ENCODE measurements around the gene GALNT12. TPM values are rescaled to one million over a fixed set of nuclear protein-coding genes. Genes with fewer than 3 reads are reported as not detected.
A peak's percentile ranks its signal among the peaks of the same experiment; 100 is the strongest.

The GALNT12 gene
- total and polyA plus RNA-seq, 8 donors = 14.6 to 24.6 (median 19.6) TPM

GRCh38 chr9:98780059-98780749, 27.3 kb upstream of the GALNT12 start:
- H3K4me3 ChIP-seq = no peak overlapping the region
- H3K36me3 ChIP-seq = peaks cover 0 to 25% of the 10 kb centered on the region in 2 donors
- DNase-seq (no peak), ATAC-seq (no peak)
- no peaks in the 10 kb centered on the region for H3K27me3 ChIP-seq
- H3K4me1 ChIP-seq = peaks cover 0 to 11% of the 10 kb centered on the region in 2 donors
- intact Hi-C loops (cut with DNase I) = no loop called here
- H3K9me3 ChIP-seq = no peaks in the 10 kb centered on the region
- H3K27ac ChIP-seq = no peak overlapping the region
- TF ChIP-seq CTCF (IDR thresholded peaks at IDR 0.05) = no peak

- no peak for TF ChIP-seq CTCF (IDR thresholded peaks at IDR 0.05)
- no peaks in the 10 kb centered on the region for H3K9me3 ChIP-seq
- DNase-seq = peak in 1 of 4 donors; percentile 81
- no peaks in the 10 kb centered on the region for H3K27me3 ChIP-seq
- peak overlapping the region; percentile 61 to 70 for H3K27ac ChIP-seq
- peak; percentile 86 for ATAC-seq
- peaks cover 0 to 11% of the 10 kb centered on the region in 2 donors for H3K4me1 ChIP-seq
- intact Hi-C loops (cut with DNase I) = no loop called here
- no peak overlapping the region for H3K4me3 ChIP-seq
- peaks cover 0 to 25% of the 10 kb centered on the region in 2 donors for H3K36me3 ChIP-seq
Observed at GRCh38 chr9:98781588-98782383, 25.7 kb upstream of the GALNT12 start.

- Histone ChIP-seq H3K9me3 (no peaks in the 10 kb centered on the region), H3K36me3 (peaks cover 0 to 30% of the 10 kb centered on the region in 2 donors), H3K27me3 (no peaks in the 10 kb centered on the region), H3K4me1 (peaks cover 0 to 11% of the 10 kb centered on the region in 2 donors), H3K4me3 (no peak overlapping the region), H3K27ac (no peak overlapping the region)
- DNase-seq (no peak), ATAC-seq (no peak)
- intact Hi-C loops (cut with DNase I) = no loop called here
- TF ChIP-seq CTCF (IDR thresholded peaks at IDR 0.05) = no peak
Observed at GRCh38 chr9:98783518-98784226, 23.8 kb upstream of the GALNT12 start.

- Histone ChIP-seq H3K27me3 (no peaks in the 10 kb centered on the region), H3K4me3 (no peak overlapping the region), H3K4me1 (peaks cover 0 to 11% of the 10 kb centered on the region in 2 donors), H3K36me3 (peaks cover 0 to 43% of the 10 kb centered on the region in 2 donors), H3K9me3 (no peaks in the 10 kb centered on the region), H3K27ac (no peak overlapping the region)
- DNase-seq (no peak), ATAC-seq (no peak)
- intact Hi-C loops (cut with DNase I) = no loop called here
- no peak for TF ChIP-seq CTCF (IDR thresholded peaks at IDR 0.05)
Observed at GRCh38 chr9:98784831-98785806, 22.4 kb upstream of the GALNT12 start.

Data from left lung (tissue), 10 donors.